Prostate gland (tissue), 2 donors: ENCODE results near the gene MAS1L. TPM values are rescaled to one million over a fixed set of nuclear protein-coding genes. Genes with fewer than 3 reads are reported as not detected.

Experiments used
- DNase-seq: peaks from one replicate; pipeline ENCODE4 v3.0.0-alpha.2; 2019; ENCODE audit warnings: low spot score
- H3K27ac ChIP-seq, 2 donors: fragments of 200-600 bp; sonication (generic); 2 replicates each; pipeline ENCODE4 v1.5.1; 2017 to 2019
- H3K27me3 ChIP-seq: fragments of 200-600 bp; sonication (generic); replicated peaks from 2 replicates; pipeline ENCODE4 v1.5.1; 2019; ENCODE audit not compliant: insufficient read depth
- H3K36me3 ChIP-seq, 2 donors: fragments of 200-600 bp; sonication (generic); 1 replicate in 1 of 2; 2 replicates in 1 of 2; pipeline versions ENCODE4 v1.5.1 to v1.8.1; 2017 to 2019
- H3K4me1 ChIP-seq: fragments of 200-600 bp; sonication (generic); replicated peaks from 2 replicates; pipeline ENCODE4 v1.5.1; 2019
- H3K4me3 ChIP-seq, 2 donors: fragments of 200-600 bp; sonication (generic); 2 replicates each; pipeline ENCODE4 v1.5.1; 2017 to 2019
- H3K9me3 ChIP-seq: fragments of 200-600 bp; sonication (generic); 2 replicates; pipeline ENCODE4 v1.5.1; 2017
- POLR2A ChIP-seq: fragments of 450-650 bp; IDR thresholded peaks from one replicate; pipeline ENCODE4 v1.6.1; 2016; ENCODE audit warnings: antibody characterized with exemption, mild to moderate bottlenecking
- POLR2AphosphoS5 ChIP-seq: sonication (generic); formaldehyde crosslinking; IDR thresholded peaks from one replicate; pipeline ENCODE4 v1.6.1; 2017; ENCODE audit warnings: antibody characterized with exemption
- WGBS: methylation state at CpG from one replicate; pipeline ENCODE4 v1.1.5; 2018; 5-methylcytosine and 5-hydroxymethylcytosine counted together
- intact Hi-C: fragments of 100-400 bp; cut with DNase I; formaldehyde crosslinking; loops from one replicate; pipeline ENCODE4 v1.14.2; 2022
- total RNA-seq, 2 donors: library from RNA; depleted of rRNA; stranded (reverse); fragments of >200 nt; gene quantifications; one replicate each; pipeline ENCODE4 v1.1.0, GENCODE V29; 2016
- TF ChIP-seq, protein P1 (sequence below), 4 experiments: fragments of 200-600 bp in 2 of 4; fragments of 450-650 bp in 2 of 4; sonication (generic) in 2 of 4; IDR thresholded peaks; 1 replicate in 3 of 4; 2 replicates in 1 of 4; pipeline ENCODE4 v1.5.1; 2016 to 2019; ENCODE audit warnings: antibody characterized with exemption in 4 of 4, mild to moderate bottlenecking in 2 of 4, moderate library complexity in 2 of 4

The MAS1L gene
- total RNA-seq, 2 donors from 2014 or later = not detected

DNA sequence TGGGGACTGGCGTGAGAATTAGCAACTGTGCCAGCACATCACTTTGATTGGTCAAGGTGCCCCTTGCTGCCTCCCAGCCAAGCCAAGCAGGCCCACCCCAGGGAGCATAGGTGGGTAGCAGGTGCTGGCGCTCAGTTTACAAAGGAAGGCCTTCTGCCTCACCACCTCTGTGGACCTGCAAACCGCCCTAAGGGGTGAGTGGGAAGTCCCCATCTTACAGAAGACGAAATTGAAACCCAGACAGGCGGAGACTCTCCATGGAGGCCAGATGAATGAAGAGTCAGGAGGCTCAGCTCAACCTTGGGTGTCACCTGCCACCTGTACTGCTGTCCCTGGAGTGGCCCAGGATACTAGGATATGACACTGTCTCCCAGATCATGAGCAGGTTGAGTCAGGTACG is 21.5 kb upstream of the MAS1L start:
- no peak overlapping the region for H3K4me3 ChIP-seq
- WGBS = 77% methylated on average over 6 of the region's 6 CpGs
- no peaks in the 10 kb centered on the region for H3K27me3 ChIP-seq
- no peaks in the 10 kb centered on the region for H3K36me3 ChIP-seq
- no peaks in the 10 kb centered on the region for H3K9me3 ChIP-seq
- H3K4me1 ChIP-seq = no peaks in the 10 kb centered on the region
- intact Hi-C loops = no loop called here
- H3K27ac ChIP-seq = no peak overlapping the region
- no peak for DNase-seq
- TF ChIP-seq POLR2AphosphoS5 = no peak
- TF ChIP-seq, protein P1, sequence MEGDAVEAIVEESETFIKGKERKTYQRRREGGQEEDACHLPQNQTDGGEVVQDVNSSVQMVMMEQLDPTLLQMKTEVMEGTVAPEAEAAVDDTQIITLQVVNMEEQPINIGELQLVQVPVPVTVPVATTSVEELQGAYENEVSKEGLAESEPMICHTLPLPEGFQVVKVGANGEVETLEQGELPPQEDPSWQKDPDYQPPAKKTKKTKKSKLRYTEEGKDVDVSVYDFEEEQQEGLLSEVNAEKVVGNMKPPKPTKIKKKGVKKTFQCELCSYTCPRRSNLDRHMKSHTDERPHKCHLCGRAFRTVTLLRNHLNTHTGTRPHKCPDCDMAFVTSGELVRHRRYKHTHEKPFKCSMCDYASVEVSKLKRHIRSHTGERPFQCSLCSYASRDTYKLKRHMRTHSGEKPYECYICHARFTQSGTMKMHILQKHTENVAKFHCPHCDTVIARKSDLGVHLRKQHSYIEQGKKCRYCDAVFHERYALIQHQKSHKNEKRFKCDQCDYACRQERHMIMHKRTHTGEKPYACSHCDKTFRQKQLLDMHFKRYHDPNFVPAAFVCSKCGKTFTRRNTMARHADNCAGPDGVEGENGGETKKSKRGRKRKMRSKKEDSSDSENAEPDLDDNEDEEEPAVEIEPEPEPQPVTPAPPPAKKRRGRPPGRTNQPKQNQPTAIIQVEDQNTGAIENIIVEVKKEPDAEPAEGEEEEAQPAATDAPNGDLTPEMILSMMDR (IDR thresholded peaks at IDR 0.05) = no peak
- TF ChIP-seq POLR2A = no peak

DNA sequence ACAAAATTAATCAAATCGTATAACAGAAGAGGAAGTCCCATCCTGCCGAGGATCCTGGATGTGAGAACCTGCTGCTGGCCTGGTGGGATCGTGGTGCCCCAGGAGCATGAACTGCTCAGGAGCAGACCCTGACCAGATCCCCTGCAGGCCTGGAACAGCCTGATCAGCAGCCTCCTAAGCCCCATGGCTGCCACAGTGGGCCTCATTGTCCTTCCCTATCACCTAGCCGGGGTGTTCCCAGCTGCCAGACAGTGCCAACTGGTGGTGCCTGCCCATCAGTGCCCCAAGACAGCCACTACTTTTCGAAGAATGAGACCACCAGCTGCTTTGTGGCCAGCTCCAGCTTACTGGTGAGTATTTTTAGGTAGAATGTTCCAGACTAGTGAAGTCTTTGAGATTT is 19.6 kb upstream of the MAS1L start:
- H3K9me3 ChIP-seq = no peaks in the 10 kb centered on the region
- no peak overlapping the region for H3K4me3 ChIP-seq
- no peak for DNase-seq
- TF ChIP-seq POLR2A (no peak), POLR2AphosphoS5 (no peak)
- TF ChIP-seq, protein P1 (IDR thresholded peaks at IDR 0.05) = no peak
- H3K27ac ChIP-seq = no peak overlapping the region
- no peaks in the 10 kb centered on the region for H3K4me1 ChIP-seq
- no peaks in the 10 kb centered on the region for H3K27me3 ChIP-seq
- H3K36me3 ChIP-seq = no peaks in the 10 kb centered on the region
- WGBS = 86% methylated on average over 5 of the region's 5 CpGs
- intact Hi-C loops = no loop called here

DNA sequence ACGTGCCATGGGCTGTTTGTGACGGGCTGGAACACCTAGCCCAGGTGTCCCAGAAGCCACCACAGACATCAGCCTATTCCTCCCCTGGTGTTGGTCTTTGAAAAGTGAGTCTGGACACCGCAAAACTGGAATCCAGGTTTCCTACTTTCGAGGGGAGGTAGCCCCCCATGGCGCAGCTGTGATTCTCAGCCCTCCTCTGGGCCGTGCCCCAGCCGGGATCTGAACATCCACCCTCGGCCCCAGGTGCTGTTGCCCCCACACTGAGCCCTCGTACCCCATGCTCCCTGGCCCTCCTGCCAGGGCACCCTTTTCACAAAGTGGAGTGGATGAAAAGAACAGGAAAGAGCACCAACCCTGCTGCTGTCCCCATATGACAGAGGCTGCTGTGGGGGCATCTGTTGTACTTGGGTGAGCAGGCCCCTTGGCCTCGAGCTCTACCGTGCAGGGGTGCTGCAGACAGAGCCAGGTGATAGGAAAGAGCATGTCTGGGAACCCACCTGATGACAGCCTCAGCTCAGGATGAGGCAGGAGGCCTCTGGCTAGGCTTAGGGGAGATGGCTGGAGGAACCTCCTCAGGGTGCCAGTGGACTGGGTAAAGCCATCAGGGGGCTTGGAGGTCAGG is 18.8 kb upstream of the MAS1L start:
- intact Hi-C loops = no loop called here
- WGBS = 80% methylated on average over 11 of the region's 11 CpGs
- H3K4me1 ChIP-seq = no peaks in the 10 kb centered on the region
- DNase-seq = no peak
- no peaks in the 10 kb centered on the region for H3K27me3 ChIP-seq
- TF ChIP-seq POLR2AphosphoS5 (no peak), POLR2A (no peak)
- TF ChIP-seq, protein P1 (IDR thresholded peaks at IDR 0.05) = no peak
- no peaks in the 10 kb centered on the region for H3K9me3 ChIP-seq
- H3K36me3 ChIP-seq = no peaks in the 10 kb centered on the region
- no peak overlapping the region for H3K4me3 ChIP-seq
- H3K27ac ChIP-seq = no peak overlapping the region

DNA sequence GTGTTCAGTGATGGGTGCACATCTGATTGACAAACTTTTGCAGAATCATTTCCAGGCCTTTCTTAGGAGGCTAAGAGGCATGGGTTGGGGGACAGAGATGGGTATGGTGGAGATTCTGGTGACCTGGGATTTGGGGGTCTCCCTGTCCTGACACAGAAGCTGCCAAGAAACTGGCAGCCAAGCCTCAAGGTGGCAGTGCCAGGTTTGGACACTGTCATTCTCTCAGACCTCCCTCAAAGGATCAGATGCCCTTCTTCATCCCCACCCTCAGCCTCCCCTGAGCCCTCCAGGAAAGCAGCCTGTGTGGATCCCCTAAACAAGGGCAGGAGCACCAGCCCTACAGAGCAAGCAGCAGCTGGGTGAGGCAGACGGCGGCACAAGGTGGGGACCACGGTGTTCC is 18.1 kb upstream of the MAS1L start:
- Histone ChIP-seq H3K27ac (no peak overlapping the region), H3K4me3 (no peak overlapping the region), H3K9me3 (no peaks in the 10 kb centered on the region), H3K4me1 (no peaks in the 10 kb centered on the region), H3K27me3 (no peaks in the 10 kb centered on the region), H3K36me3 (no peaks in the 10 kb centered on the region)
- TF ChIP-seq, protein P1 (IDR thresholded peaks at IDR 0.05) = no peak
- TF ChIP-seq POLR2AphosphoS5 (no peak), POLR2A (no peak)
- WGBS = 100% methylated on average over 3 of the region's 3 CpGs
- intact Hi-C loops = no loop called here
- no peak for DNase-seq

DNA sequence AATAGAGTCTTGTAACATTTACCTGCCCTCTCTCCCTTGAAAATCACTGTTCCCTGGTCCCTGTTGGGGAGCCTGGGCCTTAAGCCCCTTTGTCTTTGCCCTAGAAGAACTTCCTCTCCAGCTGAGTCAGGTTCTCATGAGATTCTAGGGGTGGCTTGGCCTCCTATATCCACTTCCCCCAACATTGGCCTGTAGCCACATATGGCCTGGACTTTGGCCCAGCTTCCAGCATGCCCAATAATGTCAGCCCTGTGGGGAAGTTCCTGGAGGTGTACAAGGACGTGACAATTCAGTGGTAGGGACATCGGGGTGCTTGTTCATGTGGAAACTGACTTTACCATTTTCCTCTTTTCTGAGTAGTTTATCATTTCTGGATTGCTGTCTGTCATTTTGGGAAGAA is 17.2 kb upstream of the MAS1L start:
- DNase-seq = no peak
- Histone ChIP-seq H3K27ac (no peak overlapping the region), H3K9me3 (no peaks in the 10 kb centered on the region), H3K4me1 (no peaks in the 10 kb centered on the region), H3K27me3 (no peaks in the 10 kb centered on the region), H3K4me3 (no peak overlapping the region), H3K36me3 (no peaks in the 10 kb centered on the region)
- intact Hi-C loops = no loop called here
- TF ChIP-seq POLR2A (no peak), POLR2AphosphoS5 (no peak)
- TF ChIP-seq, protein P1 (IDR thresholded peaks at IDR 0.05) = no peak
- WGBS = 71% methylated on average over 2 of the region's 2 CpGs
